Right lung (tissue), 5 donors: ENCODE results near the gene P2RY11. TPM values are rescaled to one million over a fixed set of nuclear protein-coding genes. Genes with fewer than 3 reads are reported as not detected.

Experiments used
- polyA plus RNA-seq, 5 donors: library from polyadenylated mRNA; unstranded; fragments of 120-200 nt; gene quantifications; one replicate each; pipeline versions ENCODE4 v1.2.1 to v1.2.3, GENCODE V29; 2013; ENCODE audit warnings: inconsistent platforms in 1 of 5, low replicate concordance in 1 of 5; ENCODE audit not compliant: insufficient read length in 5 of 5, insufficient read depth in 1 of 5

Gene P2RY11
- polyA plus RNA-seq, 5 donors = 7.1 to 15.1 (median 10.9) TPM

Other genes with a start within 250 kb of the P2RY11 start
- 10 to 100 TPM; 20.8 to 39.3 (median 29.8) TPM for gene OLFM2, start 175.2 kb upstream of the P2RY11 start, polyA plus RNA-seq
- gene COL5A3, start 101.2 kb upstream of the P2RY11 start, polyA plus RNA-seq = 10 to 100 TPM in 1 of 5 donors, 1 to 10 TPM in 4; 3.6 to 11.0 (median 5.7) TPM
- gene RDH8, start 98.2 kb upstream of the P2RY11 start, polyA plus RNA-seq = not detected
- gene SHFL, start 25.4 kb upstream of the P2RY11 start, polyA plus RNA-seq = 10 to 100 TPM; 28.6 to 38.7 (median 36.3) TPM
- 1 to 10 TPM; 1.0 to 3.0 (median 2.2) TPM for gene ANGPTL6, start 9.0 kb upstream of the P2RY11 start, polyA plus RNA-seq
- gene PPAN, start 5.3 kb upstream of the P2RY11 start, polyA plus RNA-seq = 10 to 100 TPM; 22.1 to 34.9 (median 24.0) TPM
- gene EIF3G, start 8.2 kb downstream of the P2RY11 start, polyA plus RNA-seq = 100 to 1,000 TPM; 154 to 238 (median 197) TPM
- gene DNMT1, start 83.3 kb downstream of the P2RY11 start, polyA plus RNA-seq = 100 to 1,000 TPM; 126 to 142 (median 131) TPM
- 10 to 100 TPM; 31.6 to 49.2 (median 37.2) TPM for gene S1PR2, start 119.6 kb downstream of the P2RY11 start, polyA plus RNA-seq
- 10 to 100 TPM; 26.7 to 51.0 (median 30.5) TPM for gene MRPL4, start 140.5 kb downstream of the P2RY11 start, polyA plus RNA-seq
- 10 to 100 TPM; 14.2 to 25.1 (median 16.8) TPM for gene ICAM1, start 159.4 kb downstream of the P2RY11 start, polyA plus RNA-seq
- 10 to 100 TPM; 10.1 to 25.3 (median 15.8) TPM for gene ICAM4, start 175.3 kb downstream of the P2RY11 start, polyA plus RNA-seq
- gene ICAM5, start 178.3 kb downstream of the P2RY11 start, polyA plus RNA-seq = 10 to 100 TPM in 3 of 5 donors, 1 to 10 TPM in 2; 4.3 to 22.3 (median 12.6) TPM
- gene ZGLP1, start 198.1 kb downstream of the P2RY11 start, polyA plus RNA-seq = 10 to 100 TPM in 1 of 5 donors, 1 to 10 TPM in 4; 5.1 to 12.8 (median 8.4) TPM
- 10 to 100 TPM; 15.3 to 27.2 (median 19.3) TPM for gene FDX2, start 204.3 kb downstream of the P2RY11 start, polyA plus RNA-seq
- 10 to 100 TPM; 19.3 to 41.3 (median 24.8) TPM for gene RAVER1, start 221.8 kb downstream of the P2RY11 start, polyA plus RNA-seq
- gene ICAM3, start 227.9 kb downstream of the P2RY11 start, polyA plus RNA-seq = 10 to 100 TPM in 3 of 5 donors, 1 to 10 TPM in 2; 9.3 to 17.6 (median 10.6) TPM